Calu3 (cell line): ENCODE measurements around the gene PNPLA1. TPM values are rescaled to one million over a fixed set of nuclear protein-coding genes. Genes with fewer than 3 reads are reported as not detected.

Source experiments
- BruUV-seq: library from RNA; stranded (reverse); fragments of 400-500 nt; replicated peaks from 2 replicates; lab custom pipeline; 2021; lab: Mats Ljungman, UMichigan
- CTCF ChIA-PET: fragments of 300-600 bp; sonication (Branson Sonifier 250); formaldehyde crosslinking; loops from one replicate; lab custom pipeline; 2022; ENCODE audit warnings: antibody characterized with exemption; lab: Charles Lee
- DNase-seq: peaks from one replicate; pipeline ENCODE4 v3.0.0; 2022
- H3K27ac Mint-ChIP-seq: one replicate; pipeline ENCODE4 v1.8.0; 2022; ENCODE audit warnings: mixed read lengths; ENCODE audit not compliant: unreplicated experiment
- H3K27me3 Mint-ChIP-seq: one replicate; pipeline ENCODE4 v1.8.0; 2022; ENCODE audit warnings: mixed read lengths; ENCODE audit not compliant: unreplicated experiment
- H3K36me3 Mint-ChIP-seq: one replicate; pipeline ENCODE4 v1.8.0; 2022; ENCODE audit warnings: mild to moderate bottlenecking, moderate library complexity, mixed read lengths; ENCODE audit not compliant: insufficient read depth, unreplicated experiment
- H3K4me1 Mint-ChIP-seq: one replicate; pipeline ENCODE4 v1.8.0; 2022; ENCODE audit warnings: mild to moderate bottlenecking, low read depth, mixed read lengths; ENCODE audit not compliant: unreplicated experiment
- H3K4me3 Mint-ChIP-seq: one replicate; pipeline ENCODE4 v1.8.0; 2022; ENCODE audit warnings: mild to moderate bottlenecking, low read depth, moderate library complexity, mixed read lengths; ENCODE audit not compliant: unreplicated experiment
- H3K9me3 Mint-ChIP-seq: one replicate; pipeline ENCODE4 v1.8.0; 2022; ENCODE audit warnings: low read depth, mixed read lengths; ENCODE audit not compliant: unreplicated experiment
- CTCF ChIP-seq: fragments of 200-600 bp; IDR thresholded peaks from one replicate; pipeline ENCODE4 v1.8.0; 2022; ENCODE audit warnings: antibody characterized with exemption; ENCODE audit not compliant: unreplicated experiment
- intact Hi-C: fragments of 100-400 bp; cut with micrococcal nuclease; formaldehyde crosslinking; loops from one replicate; pipeline ENCODE4 v1.10.0; 2022; ENCODE audit not compliant: unreplicated experiment
- total RNA-seq: library from RNA; stranded (reverse); gene quantifications from 2 replicates; pipeline ENCODE4 v1.2.3, GENCODE V29; 2022

Gene PNPLA1
- total RNA-seq, 1 experiment from 2014 or later: 0.19 TPM

- DNase-seq: no peak
- TF ChIP-seq CTCF: no peak
- intact Hi-C loops: no loop called here
- no peak overlapping the region for H3K4me3 Mint-ChIP-seq
- no peaks in the 10 kb centered on the region for H3K9me3 Mint-ChIP-seq
- no peak overlapping the region for H3K27ac Mint-ChIP-seq
- CTCF ChIA-PET: no interaction called here
- peaks cover 48% of the 10 kb centered on the region for H3K27me3 Mint-ChIP-seq
- H3K4me1 Mint-ChIP-seq: peaks cover 9% of the 10 kb centered on the region
- H3K36me3 Mint-ChIP-seq: no peaks in the 10 kb centered on the region
- no TSS peak for BruUV-seq
Measured at GRCh38 chr6:36283608-36284007, 13.7 kb downstream of the PNPLA1 start.

GRCh38 chr6:36284359-36284758 lies 14.5 kb downstream of the PNPLA1 start:
- no peak for TF ChIP-seq CTCF
- no TSS peak for BruUV-seq
- Mint-ChIP-seq H3K36me3 (no peaks in the 10 kb centered on the region), H3K27ac (no peak overlapping the region), H3K9me3 (no peaks in the 10 kb centered on the region), H3K4me1 (peaks cover 12% of the 10 kb centered on the region), H3K27me3 (peaks cover 41% of the 10 kb centered on the region), H3K4me3 (no peak overlapping the region)
- CTCF ChIA-PET: no interaction called here
- intact Hi-C loops: no loop called here
- no peak for DNase-seq

DNA sequence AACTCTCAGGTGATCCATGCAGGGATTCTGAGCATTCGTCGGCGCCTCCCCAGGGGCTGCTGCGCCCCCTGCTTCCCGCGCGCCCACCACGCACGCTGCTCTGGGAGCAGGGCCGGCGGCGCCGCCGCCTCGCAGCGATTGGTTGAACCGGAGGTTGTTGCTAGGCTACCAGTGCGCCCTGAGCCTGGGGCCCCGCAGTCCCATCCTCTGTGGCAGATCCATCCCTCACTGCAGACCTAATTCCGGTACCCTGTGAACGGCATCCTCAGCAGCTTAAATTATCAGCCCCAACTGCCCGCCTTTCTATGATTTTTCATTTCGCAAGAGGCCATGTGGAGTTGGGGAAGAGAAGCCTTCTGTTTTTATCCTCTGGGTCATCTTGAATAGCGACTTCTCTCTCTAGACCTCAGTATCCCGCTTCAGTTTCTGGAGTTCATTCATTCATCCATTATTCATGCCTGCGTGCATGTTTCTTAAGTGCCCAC lies 15.4 kb downstream of the PNPLA1 start:
- Mint-ChIP-seq H3K27ac (no peak overlapping the region), H3K27me3 (peaks cover 37% of the 10 kb centered on the region), H3K4me3 (no peak overlapping the region), H3K9me3 (no peaks in the 10 kb centered on the region), H3K36me3 (no peaks in the 10 kb centered on the region), H3K4me1 (peaks cover 20% of the 10 kb centered on the region)
- intact Hi-C loops: no loop called here
- no peak for DNase-seq
- no peak for TF ChIP-seq CTCF
- BruUV-seq: no TSS peak
- CTCF ChIA-PET: interaction anchor here (0.5 kb wide), 1 partner anchor 311 kb away, joined by 3 read pairs; no protein-coding TSS in a partner anchor

DNA sequence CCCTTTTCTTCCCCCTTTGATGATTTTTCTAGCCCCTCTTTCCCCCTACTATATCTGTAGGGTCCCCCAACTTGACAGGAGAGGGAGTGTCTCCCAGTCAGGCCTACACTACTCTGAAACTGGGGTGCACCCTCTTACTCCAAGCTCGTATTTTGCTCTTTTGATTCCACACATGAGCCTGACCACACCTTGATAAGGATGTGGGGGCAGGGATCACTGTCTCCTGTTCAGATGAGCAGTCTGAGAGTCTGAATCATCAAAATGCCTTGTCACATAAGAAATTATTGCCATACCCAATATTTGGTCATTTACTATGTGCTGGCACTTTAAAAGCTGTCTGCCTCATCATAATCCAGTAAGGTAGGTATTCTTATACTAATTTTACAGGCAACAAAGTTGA lies 15.9 kb downstream of the PNPLA1 start:
- BruUV-seq: no TSS peak
- Mint-ChIP-seq H3K36me3 (no peaks in the 10 kb centered on the region), H3K27ac (no peak overlapping the region), H3K27me3 (peaks cover 31% of the 10 kb centered on the region), H3K4me3 (no peak overlapping the region), H3K4me1 (peaks cover 26% of the 10 kb centered on the region), H3K9me3 (no peaks in the 10 kb centered on the region)
- no peak for DNase-seq
- no peak for TF ChIP-seq CTCF
- intact Hi-C loops: no loop called here
- CTCF ChIA-PET: no interaction called here
